GM12874 (cell line): ENCODE data around the gene MMP17.

Experiments
- TF ChIP-seq, protein P1 (sequence below): IDR thresholded peaks from 2 replicates; pipeline ENCODE4 v1.5.1; 2011; ENCODE audit warnings: low read depth, mild to moderate bottlenecking, control low read depth, low read length, moderate library complexity; ENCODE audit not compliant: insufficient read depth

The MMP17 gene

DNA sequence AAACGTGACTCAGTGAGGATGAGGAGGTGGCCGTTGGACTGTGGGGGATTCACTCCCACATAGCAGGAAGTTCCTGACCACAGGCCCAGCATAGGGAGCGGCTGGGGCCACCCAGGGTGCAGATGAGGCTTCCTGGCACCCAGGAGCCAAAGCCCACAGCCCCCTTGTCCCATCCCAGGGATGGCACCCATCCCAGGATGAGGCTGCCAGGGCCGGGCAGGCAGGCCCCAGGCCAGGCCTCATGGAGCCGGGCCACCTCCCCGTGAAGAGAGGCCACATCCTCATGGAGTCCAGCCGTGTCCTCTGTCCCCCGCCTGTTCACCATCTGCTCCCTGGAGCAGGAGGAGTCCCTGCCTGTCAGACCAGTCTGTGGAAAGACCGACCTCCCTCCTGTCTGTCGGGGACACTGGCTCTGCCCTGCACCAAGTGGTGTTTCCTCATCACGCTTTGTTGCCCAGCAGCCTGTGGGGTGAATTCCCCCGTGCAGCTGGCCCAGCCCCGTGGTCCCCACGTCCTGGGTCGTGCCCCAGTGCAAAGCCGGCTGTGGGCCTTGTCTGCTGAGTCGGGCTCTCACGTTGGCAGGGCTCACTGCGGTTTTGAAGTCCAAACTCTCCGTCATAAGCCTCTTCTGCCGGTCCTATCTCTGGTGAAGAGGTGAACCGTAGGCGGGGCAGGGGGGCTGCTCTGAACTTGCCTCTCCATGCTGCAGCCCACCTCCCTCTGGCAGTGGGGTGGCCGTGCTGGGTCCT lies 24.5 kb downstream of the MMP17 start:
- TF ChIP-seq, protein P1, sequence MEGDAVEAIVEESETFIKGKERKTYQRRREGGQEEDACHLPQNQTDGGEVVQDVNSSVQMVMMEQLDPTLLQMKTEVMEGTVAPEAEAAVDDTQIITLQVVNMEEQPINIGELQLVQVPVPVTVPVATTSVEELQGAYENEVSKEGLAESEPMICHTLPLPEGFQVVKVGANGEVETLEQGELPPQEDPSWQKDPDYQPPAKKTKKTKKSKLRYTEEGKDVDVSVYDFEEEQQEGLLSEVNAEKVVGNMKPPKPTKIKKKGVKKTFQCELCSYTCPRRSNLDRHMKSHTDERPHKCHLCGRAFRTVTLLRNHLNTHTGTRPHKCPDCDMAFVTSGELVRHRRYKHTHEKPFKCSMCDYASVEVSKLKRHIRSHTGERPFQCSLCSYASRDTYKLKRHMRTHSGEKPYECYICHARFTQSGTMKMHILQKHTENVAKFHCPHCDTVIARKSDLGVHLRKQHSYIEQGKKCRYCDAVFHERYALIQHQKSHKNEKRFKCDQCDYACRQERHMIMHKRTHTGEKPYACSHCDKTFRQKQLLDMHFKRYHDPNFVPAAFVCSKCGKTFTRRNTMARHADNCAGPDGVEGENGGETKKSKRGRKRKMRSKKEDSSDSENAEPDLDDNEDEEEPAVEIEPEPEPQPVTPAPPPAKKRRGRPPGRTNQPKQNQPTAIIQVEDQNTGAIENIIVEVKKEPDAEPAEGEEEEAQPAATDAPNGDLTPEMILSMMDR: no peak

DNA sequence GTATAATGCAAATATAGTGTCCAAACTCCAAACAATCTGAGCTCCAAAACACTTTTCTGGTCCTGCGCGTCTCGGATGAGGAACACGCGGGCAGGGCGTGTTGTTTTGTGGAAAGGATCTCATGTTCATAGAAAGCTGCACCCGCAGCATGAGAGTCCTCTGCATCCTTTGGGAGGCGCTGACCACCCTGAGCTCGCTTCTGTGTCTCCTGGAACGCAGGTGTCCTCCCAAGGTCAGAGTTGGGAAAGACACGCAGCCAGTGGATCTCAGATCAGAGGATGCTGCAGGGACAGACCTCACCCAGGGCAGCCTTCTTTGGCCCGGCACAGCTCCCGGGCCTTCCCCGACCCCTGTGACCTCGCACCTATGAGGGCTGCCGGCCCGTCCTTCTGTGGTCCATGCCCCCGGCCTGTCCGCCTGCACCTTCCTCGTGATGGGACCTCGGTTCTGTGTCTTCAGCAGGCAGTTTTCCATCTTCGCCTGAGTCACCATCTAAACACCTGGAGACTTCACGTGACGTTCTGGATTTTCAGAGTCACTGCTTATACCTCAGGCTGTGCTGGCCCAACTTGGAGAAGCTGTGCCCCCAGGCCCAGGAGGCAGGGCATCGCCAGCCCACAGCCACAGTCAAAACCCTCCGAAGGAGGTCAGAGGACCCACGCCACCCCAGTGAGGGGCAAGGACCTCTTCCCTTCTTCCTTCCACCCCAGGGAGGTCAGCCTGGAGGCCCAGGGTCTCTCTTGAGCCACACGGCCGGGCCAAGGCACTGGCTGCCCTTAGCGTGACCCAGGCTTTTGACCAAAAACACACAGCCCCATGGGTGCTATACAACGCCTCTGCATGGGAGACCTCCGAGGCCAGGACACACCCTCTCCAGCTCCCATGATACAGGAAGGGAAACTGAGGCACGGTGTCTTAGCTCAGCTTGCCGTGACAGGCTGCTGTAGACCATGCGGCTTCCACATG lies 25.9 kb downstream of the MMP17 start:
- TF ChIP-seq, protein P1: no peak

DNA sequence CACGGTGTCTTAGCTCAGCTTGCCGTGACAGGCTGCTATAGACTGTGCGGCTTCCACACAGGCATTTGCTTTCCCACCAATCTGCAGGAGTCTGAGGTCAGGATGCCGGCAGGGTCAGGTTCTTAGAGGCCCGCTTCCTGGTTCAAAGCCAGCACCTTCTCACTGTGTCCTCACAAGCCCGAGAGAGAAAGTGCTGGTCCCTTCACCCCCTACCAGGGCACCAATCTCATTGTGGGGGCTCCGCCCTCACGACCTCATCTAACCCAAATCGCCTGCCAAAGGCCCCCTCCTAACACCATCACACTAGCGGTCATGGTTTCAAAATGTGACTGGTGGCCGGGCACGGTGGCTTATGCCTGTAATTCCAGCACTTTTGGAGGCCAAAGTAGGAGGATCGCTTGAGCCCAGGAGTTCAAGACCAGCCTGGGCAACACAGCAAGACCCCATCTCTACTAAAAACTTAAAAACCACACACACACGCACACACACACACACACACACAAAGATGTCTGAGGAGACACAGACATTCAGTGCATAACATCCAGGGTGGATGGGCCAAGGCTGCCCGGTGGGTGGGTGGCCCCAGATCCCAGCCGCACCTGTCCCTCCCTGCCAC lies 26.8 kb downstream of the MMP17 start:
- TF ChIP-seq, protein P1: no peak

GRCh38 chr12:131855521-131856142 lies 27.4 kb downstream of the MMP17 start:
- TF ChIP-seq, protein P1: no peak

DNA sequence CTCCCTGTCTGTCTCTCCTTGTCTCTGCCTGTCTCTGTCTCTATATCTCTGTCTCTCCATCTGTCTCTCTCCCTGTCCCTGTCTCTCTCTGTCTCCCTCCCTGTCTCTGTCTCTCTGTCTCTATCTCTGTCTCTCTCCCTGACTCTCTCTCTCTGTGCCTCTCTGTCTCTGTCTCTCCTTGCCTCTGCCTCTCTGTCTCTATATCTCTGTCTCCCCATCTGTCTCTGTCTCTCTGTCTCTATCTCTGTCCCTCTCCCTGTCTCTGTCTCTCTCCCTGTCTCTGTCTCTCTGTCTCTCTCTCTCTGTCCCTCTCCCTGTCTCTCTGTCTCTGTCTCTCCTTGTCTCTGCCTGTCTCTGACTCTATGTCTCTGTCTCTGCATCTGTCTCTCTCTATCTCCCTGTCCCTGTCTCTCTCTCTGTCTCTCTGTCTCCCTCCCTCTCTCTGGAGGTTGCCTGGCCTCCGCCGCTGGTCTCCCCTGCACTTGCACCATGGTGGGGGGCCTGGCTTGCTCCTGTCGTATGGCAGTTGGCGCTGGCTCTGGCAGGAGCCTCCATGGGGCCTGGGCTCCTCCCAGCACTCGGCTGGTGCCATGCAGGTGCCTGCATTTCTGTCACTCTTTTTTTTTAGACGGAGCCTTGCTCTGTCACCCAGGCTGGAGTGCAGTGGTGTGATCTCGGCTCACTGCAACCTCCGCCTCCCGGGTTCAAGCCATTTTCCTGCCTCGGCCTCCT lies 28.3 kb downstream of the MMP17 start:
- TF ChIP-seq, protein P1: no peak

- TF ChIP-seq, protein P1: no peak
These were observed 30.0 kb downstream of the MMP17 start for GRCh38 chr12:131857908-131858850.
